Keratinocyte (primary cell): ENCODE measurements around the gene ABLIM1.

Source experiments
- CTCF ChIP-seq, 3 experiments: IDR thresholded peaks in 1 of 3; conservative IDR thresholded peaks in 1 of 3; optimal IDR thresholded peaks in 1 of 3; 2 replicates in 2 of 3; 3 replicates in 1 of 3; pipeline versions ENCODE3 to v1.5.1; 2011; ENCODE audit warnings: low read length in 3 of 3, mild to moderate bottlenecking in 3 of 3, moderate library complexity in 2 of 3, control low read depth in 1 of 3, inconsistent platforms in 1 of 3; ENCODE audit not compliant: insufficient read depth in 2 of 3; ENCODE audit errors: extremely low read depth in 1 of 3
- EZH2 ChIP-seq: IDR thresholded peaks from one replicate; pipeline ENCODE4 v1.6.1; 2012; ENCODE audit warnings: inconsistent platforms, mild to moderate bottlenecking, low read length, moderate library complexity

DNA sequence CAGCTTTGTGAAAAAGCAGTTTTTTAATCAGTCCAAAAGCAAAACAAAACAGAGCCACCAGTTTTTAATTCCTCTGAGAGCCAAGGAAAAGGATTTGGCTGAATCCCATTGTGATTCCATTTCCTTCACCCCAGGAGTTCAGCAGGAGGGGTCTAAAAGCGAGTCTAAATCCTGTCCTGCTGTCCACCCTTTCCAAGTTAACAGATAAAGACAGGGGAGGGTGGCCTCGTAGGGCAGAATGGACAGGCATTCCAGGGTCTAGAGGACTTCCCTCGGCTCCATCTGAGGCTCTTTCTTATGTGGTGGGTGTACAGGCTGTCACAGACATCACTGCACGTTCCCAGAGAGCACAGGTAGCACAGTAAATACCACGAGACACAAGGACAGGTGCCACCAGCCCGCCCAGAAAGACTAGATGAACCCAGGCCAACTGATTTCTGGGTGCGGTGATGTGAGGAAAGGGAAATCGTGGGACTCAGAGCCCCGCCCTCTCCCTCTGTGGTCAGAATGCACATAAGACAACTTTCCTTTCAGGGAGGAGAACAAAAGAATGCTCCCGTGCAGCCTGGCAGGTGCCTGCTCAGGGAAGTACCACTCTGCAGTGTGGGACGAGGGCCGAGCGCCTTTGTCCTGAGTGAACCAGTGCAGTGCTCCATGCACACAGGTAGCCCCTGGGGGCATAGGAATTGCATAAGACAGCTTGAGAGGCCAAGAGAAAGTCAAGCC, 119.7 kb downstream of the ABLIM1 start:
- TF ChIP-seq CTCF (optimal IDR thresholded peaks at IDR 0.05 in 1 of 3, IDR thresholded peaks at IDR 0.05 in 1 of 3, conservative IDR thresholded peaks at IDR 0.05 in 1 of 3; ENCODE audit: extremely low read depth in 1 of 3, insufficient read depth in 2 of 3, low read length in 3 of 3) (no peak), EZH2 (no peak)
